Ascending aorta (tissue), 2 donors: Measurements from ENCODE around the gene SERPINB4. TPM values are rescaled to one million over a fixed set of nuclear protein-coding genes. Genes with fewer than 3 reads are reported as not detected.

Source experiments
- DNase-seq, 2 donors: peaks; one replicate each; pipeline ENCODE4 v3.0.0-alpha.2; 2019; ENCODE audit warnings: low spot score in 2 of 2
- H3K27ac ChIP-seq, 2 donors: fragments of 200-600 bp; sonication (generic); one replicate each; pipeline ENCODE4 v1.5.1; 2016 to 2017; ENCODE audit warnings: mild to moderate bottlenecking in 1 of 2
- H3K27me3 ChIP-seq: fragments of 200-600 bp; sonication (generic); one replicate; pipeline ENCODE4 v1.5.1; 2017
- H3K36me3 ChIP-seq, 2 donors: fragments of 200-600 bp; sonication (generic); one replicate each; pipeline ENCODE4 v1.5.1; 2016
- H3K4me1 ChIP-seq, 2 donors: fragments of 200-600 bp; sonication (generic); one replicate each; pipeline ENCODE4 v1.5.1; 2016 to 2017; ENCODE audit warnings: mild to moderate bottlenecking in 1 of 2
- H3K4me3 ChIP-seq, 2 donors: fragments of 200-600 bp; sonication (generic); one replicate each; pipeline ENCODE4 v1.5.1; 2016 to 2017; ENCODE audit warnings: mild to moderate bottlenecking in 1 of 2
- H3K9me3 ChIP-seq, 2 donors: fragments of 200-600 bp; sonication (generic); one replicate each; pipeline ENCODE4 v1.5.1; 2016
- intact Hi-C: fragments of 100-400 bp; cut with DNase I; formaldehyde crosslinking; loops from one replicate; pipeline ENCODE4 v1.15.1; 2023
- total RNA-seq: library from RNA; depleted of rRNA; stranded (reverse); fragments of >200 nt; gene quantifications from one replicate; pipeline ENCODE4 v1.1.0, GENCODE V29; 2016
- TF ChIP-seq, protein P1 (sequence below), 3 experiments: fragments of 200-600 bp in 2 of 3; fragments of 450-650 bp in 1 of 3; sonication (generic) in 2 of 3; IDR thresholded peaks; one replicate each; pipeline ENCODE4 v1.5.1; 2016 to 2019; ENCODE audit warnings: antibody characterized with exemption in 3 of 3, mild to moderate bottlenecking in 1 of 3, moderate library complexity in 1 of 3

Gene SERPINB4
- total RNA-seq, 1 donor from 2014 or later = not detected

DNA sequence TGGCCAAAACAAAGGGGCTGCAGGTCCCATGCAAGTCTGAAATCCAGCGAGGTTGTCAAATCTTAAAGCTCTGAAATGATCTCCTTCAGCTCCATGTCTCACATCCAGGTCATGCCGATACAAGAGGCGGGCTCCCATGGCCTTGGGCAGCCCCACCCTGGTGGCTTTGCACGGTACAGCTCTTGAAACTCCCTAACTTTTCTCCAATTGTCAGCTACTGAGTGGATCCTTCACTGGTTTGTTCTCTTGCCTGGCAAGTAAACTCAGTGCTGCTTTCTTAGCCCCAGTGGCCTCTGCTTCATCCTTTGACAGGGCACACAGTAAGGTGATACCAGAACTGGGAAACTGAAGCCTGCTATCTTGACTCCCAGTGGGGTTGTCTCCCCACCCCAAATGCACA is 30.6 kb downstream of the SERPINB4 start:
- Histone ChIP-seq H3K9me3 (no peaks in the 10 kb centered on the region), H3K4me1 (no peaks in the 10 kb centered on the region), H3K27ac (no peak overlapping the region), H3K36me3 (no peaks in the 10 kb centered on the region), H3K27me3 (no peaks in the 10 kb centered on the region), H3K4me3 (no peak overlapping the region)
- intact Hi-C loops = no loop called here
- TF ChIP-seq, protein P1, sequence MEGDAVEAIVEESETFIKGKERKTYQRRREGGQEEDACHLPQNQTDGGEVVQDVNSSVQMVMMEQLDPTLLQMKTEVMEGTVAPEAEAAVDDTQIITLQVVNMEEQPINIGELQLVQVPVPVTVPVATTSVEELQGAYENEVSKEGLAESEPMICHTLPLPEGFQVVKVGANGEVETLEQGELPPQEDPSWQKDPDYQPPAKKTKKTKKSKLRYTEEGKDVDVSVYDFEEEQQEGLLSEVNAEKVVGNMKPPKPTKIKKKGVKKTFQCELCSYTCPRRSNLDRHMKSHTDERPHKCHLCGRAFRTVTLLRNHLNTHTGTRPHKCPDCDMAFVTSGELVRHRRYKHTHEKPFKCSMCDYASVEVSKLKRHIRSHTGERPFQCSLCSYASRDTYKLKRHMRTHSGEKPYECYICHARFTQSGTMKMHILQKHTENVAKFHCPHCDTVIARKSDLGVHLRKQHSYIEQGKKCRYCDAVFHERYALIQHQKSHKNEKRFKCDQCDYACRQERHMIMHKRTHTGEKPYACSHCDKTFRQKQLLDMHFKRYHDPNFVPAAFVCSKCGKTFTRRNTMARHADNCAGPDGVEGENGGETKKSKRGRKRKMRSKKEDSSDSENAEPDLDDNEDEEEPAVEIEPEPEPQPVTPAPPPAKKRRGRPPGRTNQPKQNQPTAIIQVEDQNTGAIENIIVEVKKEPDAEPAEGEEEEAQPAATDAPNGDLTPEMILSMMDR (IDR thresholded peaks at IDR 0.05) = no peak
- DNase-seq = no peak

- Histone ChIP-seq H3K4me3 (no peak overlapping the region), H3K4me1 (no peaks in the 10 kb centered on the region), H3K36me3 (no peaks in the 10 kb centered on the region), H3K9me3 (no peaks in the 10 kb centered on the region), H3K27ac (no peak overlapping the region), H3K27me3 (no peaks in the 10 kb centered on the region)
- DNase-seq = no peak
- TF ChIP-seq, protein P1 (IDR thresholded peaks at IDR 0.05) = no peak
- intact Hi-C loops = no loop called here
Measured at GRCh38 chr18:63606526-63606925, 37.5 kb downstream of the SERPINB4 start.

GRCh38 chr18:63604791-63605567 is 39.1 kb downstream of the SERPINB4 start:
- H3K36me3 ChIP-seq = no peaks in the 10 kb centered on the region
- no peaks in the 10 kb centered on the region for H3K27me3 ChIP-seq
- H3K27ac ChIP-seq = no peak overlapping the region
- H3K9me3 ChIP-seq = no peaks in the 10 kb centered on the region
- TF ChIP-seq, protein P1 (IDR thresholded peaks at IDR 0.05) = no peak
- intact Hi-C loops = no loop called here
- H3K4me1 ChIP-seq = no peaks in the 10 kb centered on the region
- H3K4me3 ChIP-seq = no peak overlapping the region
- DNase-seq = no peak

DNA sequence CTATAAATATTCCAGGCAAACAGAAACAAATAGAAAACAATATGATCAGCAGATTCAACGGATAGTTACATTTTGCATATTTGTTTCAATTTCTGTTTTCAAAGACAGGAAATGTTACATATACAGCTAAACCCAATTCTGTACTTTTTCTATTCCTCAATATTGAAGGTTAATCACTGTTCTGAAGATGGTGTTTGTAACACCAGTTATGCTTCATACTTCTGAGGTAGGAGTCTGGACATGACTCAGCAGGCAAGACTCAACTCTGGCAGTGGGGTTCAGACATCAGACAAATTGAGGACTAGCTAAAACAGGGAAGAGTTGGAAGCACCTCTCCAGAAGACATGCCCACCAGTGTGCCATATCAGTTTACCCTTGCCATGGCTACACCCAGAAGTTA is 40.3 kb downstream of the SERPINB4 start:
- intact Hi-C loops = no loop called here

DNA sequence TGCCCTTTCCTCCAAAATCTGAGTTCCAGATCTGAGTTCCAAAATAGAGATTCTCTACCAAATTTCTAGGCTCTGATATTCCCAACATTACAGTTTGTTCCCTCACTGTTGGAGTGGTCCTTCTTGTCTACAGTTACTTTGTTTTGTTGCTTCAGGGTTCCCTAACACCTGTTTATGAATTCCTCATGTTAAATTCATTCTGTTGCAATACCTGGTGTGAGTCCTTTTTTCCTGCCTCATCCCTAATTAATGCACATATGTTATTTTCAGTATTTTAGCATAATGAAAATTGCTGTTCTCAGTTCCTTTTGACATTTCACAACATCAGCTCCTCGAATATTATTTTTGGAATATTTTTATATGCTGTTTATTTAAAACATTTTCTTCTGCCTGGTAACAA is 40.7 kb downstream of the SERPINB4 start:
- no peak for DNase-seq
- no peak overlapping the region for H3K27ac ChIP-seq
- no peaks in the 10 kb centered on the region for H3K9me3 ChIP-seq
- intact Hi-C loops = no loop called here
- no peak overlapping the region for H3K4me3 ChIP-seq
- TF ChIP-seq, protein P1 (IDR thresholded peaks at IDR 0.05) = no peak
- H3K36me3 ChIP-seq = no peaks in the 10 kb centered on the region
- H3K27me3 ChIP-seq = no peaks in the 10 kb centered on the region
- no peaks in the 10 kb centered on the region for H3K4me1 ChIP-seq

More for the DNA sequence above, 40.3 kb downstream of the SERPINB4 start:
- Histone ChIP-seq H3K4me3 (no peak overlapping the region), H3K27me3 (no peaks in the 10 kb centered on the region), H3K27ac (no peak overlapping the region), H3K9me3 (no peaks in the 10 kb centered on the region), H3K4me1 (no peaks in the 10 kb centered on the region), H3K36me3 (no peaks in the 10 kb centered on the region)
- DNase-seq = no peak
- TF ChIP-seq, protein P1 (IDR thresholded peaks at IDR 0.05) = no peak
